Breast epithelium (tissue), 4 donors: ENCODE results near the gene PANK3. TPM values are rescaled to one million over a fixed set of nuclear protein-coding genes. Genes with fewer than 3 reads are reported as not detected.

Source experiments
- DNase-seq, 2 donors: peaks; one replicate each; pipeline ENCODE4 v3.0.0-alpha.2; 2019; ENCODE audit warnings: low spot score in 2 of 2
- H3K27ac ChIP-seq, 2 donors: fragments of 200-600 bp; sonication (generic) in 1 of 2; one replicate each; pipeline ENCODE4 v1.5.1; 2016 to 2019; ENCODE audit warnings: mild to moderate bottlenecking in 1 of 2
- H3K27me3 ChIP-seq, 2 donors: fragments of 200-600 bp; sonication (generic) in 1 of 2; one replicate each; pipeline versions ENCODE4 v1.5.1 to v1.6.0; 2017 to 2019; ENCODE audit warnings: control low read depth in 1 of 2, mild to moderate bottlenecking in 1 of 2
- H3K36me3 ChIP-seq: fragments of 200-600 bp; one replicate; pipeline ENCODE4 v1.5.1; 2019
- H3K4me1 ChIP-seq, 2 donors: fragments of 200-600 bp; sonication (generic); one replicate each; pipeline ENCODE4 v1.5.1; 2016 to 2019; ENCODE audit warnings: control low read depth in 1 of 2
- H3K4me3 ChIP-seq, 3 donors: fragments of 200-600 bp; sonication (generic); 1 replicate in 2 of 3; 2 replicates in 1 of 3; pipeline ENCODE4 v1.5.1; 2016 to 2019; ENCODE audit warnings: mild to moderate bottlenecking in 3 of 3, moderate library complexity in 2 of 3
- H3K9me3 ChIP-seq, 2 donors: fragments of 200-600 bp; sonication (generic) in 1 of 2; one replicate each; pipeline ENCODE4 v1.5.1; 2016 to 2019; ENCODE audit warnings: control low read depth in 1 of 2
- CTCF ChIP-seq, 3 donors: fragments of 450-650 bp; IDR thresholded peaks; one replicate each; pipeline ENCODE4 v1.5.1; 2016 to 2017; ENCODE audit warnings: antibody characterized with exemption in 3 of 3, mild to moderate bottlenecking in 3 of 3, moderate library complexity in 3 of 3
- POLR2A ChIP-seq: fragments of 450-650 bp; IDR thresholded peaks from one replicate; pipeline ENCODE4 v1.6.1; 2016; ENCODE audit warnings: antibody characterized with exemption, mild to moderate bottlenecking, moderate library complexity
- POLR2AphosphoS5 ChIP-seq, 3 donors: sonication (generic); formaldehyde crosslinking; IDR thresholded peaks; one replicate each; pipeline ENCODE4 v1.6.1; 2017; ENCODE audit warnings: antibody characterized with exemption in 3 of 3
- intact Hi-C: fragments of 100-400 bp; cut with DNase I; formaldehyde crosslinking; loops from one replicate; pipeline ENCODE4 v1.15.1; 2023; ENCODE audit warnings: low total_unique reads
- total RNA-seq, 3 donors: library from RNA; depleted of rRNA; stranded (reverse); fragments of >200 nt; gene quantifications; one replicate each; pipeline ENCODE4 v1.1.0, GENCODE V29; 2016

PANK3 gene
- total RNA-seq, 3 donors from 2014 or later: 29.9 to 56.1 (median 41.0) TPM

- no peaks in the 10 kb centered on the region for H3K4me1 ChIP-seq
- H3K27me3 ChIP-seq: no peaks in the 10 kb centered on the region
- no peaks in the 10 kb centered on the region for H3K36me3 ChIP-seq
- H3K27ac ChIP-seq: peak overlapping the region in 1 of 2 donors; percentile 0
- intact Hi-C loops: no loop called here
- H3K9me3 ChIP-seq: no peaks in the 10 kb centered on the region
- TF ChIP-seq CTCF (IDR thresholded peaks at IDR 0.05): no peak
- no peak for TF ChIP-seq POLR2AphosphoS5 (IDR thresholded peaks at IDR 0.05)
- TF ChIP-seq POLR2A: no peak
- no peak overlapping the region for H3K4me3 ChIP-seq
- DNase-seq: no peak
Observed at GRCh38 chr5:168608821-168609220, 29.7 kb upstream of the PANK3 start.

- H3K27ac ChIP-seq: peak overlapping the region in 1 of 2 donors; percentile 0
- H3K4me3 ChIP-seq: no peak overlapping the region
- H3K27me3 ChIP-seq: no peaks in the 10 kb centered on the region
- DNase-seq: no peak
- intact Hi-C loops: no loop called here
- H3K36me3 ChIP-seq: no peaks in the 10 kb centered on the region
- no peaks in the 10 kb centered on the region for H3K4me1 ChIP-seq
- TF ChIP-seq POLR2AphosphoS5 (IDR thresholded peaks at IDR 0.05) (no peak), CTCF (IDR thresholded peaks at IDR 0.05) (no peak), POLR2A (no peak)
- no peaks in the 10 kb centered on the region for H3K9me3 ChIP-seq
Observed at GRCh38 chr5:168608386-168608785, 29.2 kb upstream of the PANK3 start.

GRCh38 chr5:168607946-168608345 is 28.8 kb upstream of the PANK3 start:
- Histone ChIP-seq H3K27ac (no peak overlapping the region), H3K36me3 (no peaks in the 10 kb centered on the region), H3K9me3 (no peaks in the 10 kb centered on the region), H3K4me1 (no peaks in the 10 kb centered on the region), H3K4me3 (no peak overlapping the region), H3K27me3 (no peaks in the 10 kb centered on the region)
- intact Hi-C loops: no loop called here
- TF ChIP-seq CTCF (IDR thresholded peaks at IDR 0.05) (no peak), POLR2A (no peak), POLR2AphosphoS5 (IDR thresholded peaks at IDR 0.05) (no peak)
- no peak for DNase-seq

- no peaks in the 10 kb centered on the region for H3K9me3 ChIP-seq
- intact Hi-C loops: no loop called here
- TF ChIP-seq POLR2A: no peak
- no peak for TF ChIP-seq POLR2AphosphoS5 (IDR thresholded peaks at IDR 0.05)
- no peak for TF ChIP-seq CTCF (IDR thresholded peaks at IDR 0.05)
- H3K27ac ChIP-seq: no peak overlapping the region
- DNase-seq: no peak
- H3K36me3 ChIP-seq: no peaks in the 10 kb centered on the region
- H3K27me3 ChIP-seq: no peaks in the 10 kb centered on the region
- no peaks in the 10 kb centered on the region for H3K4me1 ChIP-seq
- no peak overlapping the region for H3K4me3 ChIP-seq
Observed at GRCh38 chr5:168606562-168606961, 27.4 kb upstream of the PANK3 start.

GRCh38 chr5:168604436-168604835 is 25.3 kb upstream of the PANK3 start:
- TF ChIP-seq POLR2AphosphoS5 (IDR thresholded peaks at IDR 0.05): no peak
- no peak for TF ChIP-seq CTCF (IDR thresholded peaks at IDR 0.05)
- no peak for TF ChIP-seq POLR2A
- Histone ChIP-seq H3K4me3 (no peak overlapping the region), H3K27me3 (no peaks in the 10 kb centered on the region), H3K36me3 (no peaks in the 10 kb centered on the region), H3K9me3 (no peaks in the 10 kb centered on the region), H3K27ac (no peak overlapping the region), H3K4me1 (no peaks in the 10 kb centered on the region)
- DNase-seq: no peak
- intact Hi-C loops: no loop called here
